GM21786 (cell line): Measurements from ENCODE around the gene CCDC138.

Experiments
- ATAC-seq: cut with Tn5 transposase; IDR thresholded peaks from one replicate; pipeline ENCODE4 v1.9.1; 2021; ENCODE audit not compliant: unreplicated experiment

The CCDC138 gene

GRCh38 chr2:108825736-108826135, 39.2 kb downstream of the CCDC138 start:
- no peak for ATAC-seq

GRCh38 chr2:108829578-108830310, 43.2 kb downstream of the CCDC138 start:
- ATAC-seq: no peak

- ATAC-seq: no peak
Measured at GRCh38 chr2:108833219-108833618, 46.6 kb downstream of the CCDC138 start.

GRCh38 chr2:108834620-108835019, 48.0 kb downstream of the CCDC138 start:
- no peak for ATAC-seq

- no peak for ATAC-seq
Measured at GRCh38 chr2:108835040-108835439, 48.5 kb downstream of the CCDC138 start.

- ATAC-seq: no peak
Measured at GRCh38 chr2:108837198-108837597, 50.6 kb downstream of the CCDC138 start.

GRCh38 chr2:108841506-108841905, 54.9 kb downstream of the CCDC138 start:
- ATAC-seq: no peak

GRCh38 chr2:108845923-108846322, 59.4 kb downstream of the CCDC138 start:
- ATAC-seq: no peak

GRCh38 chr2:108847000-108847399, 60.4 kb downstream of the CCDC138 start:
- ATAC-seq: no peak

- no peak for ATAC-seq
Measured at GRCh38 chr2:108852375-108852774, 65.8 kb downstream of the CCDC138 start.

GRCh38 chr2:108853421-108853820, 66.8 kb downstream of the CCDC138 start:
- no peak for ATAC-seq

- ATAC-seq: no peak
Measured at GRCh38 chr2:108854484-108854883, 67.9 kb downstream of the CCDC138 start.

- ATAC-seq: no peak
Measured at GRCh38 chr2:108855194-108855593, 68.6 kb downstream of the CCDC138 start.

- no peak for ATAC-seq
Measured at GRCh38 chr2:108858894-108859293, 72.3 kb downstream of the CCDC138 start.

- no peak for ATAC-seq
Measured at GRCh38 chr2:108866041-108866440, 79.5 kb downstream of the CCDC138 start.

- ATAC-seq: no peak
Measured at GRCh38 chr2:108868911-108869310, 82.3 kb downstream of the CCDC138 start.

GRCh38 chr2:108869542-108869941, 83.0 kb downstream of the CCDC138 start:
- ATAC-seq: no peak

- ATAC-seq: no peak
Measured at GRCh38 chr2:108870069-108870644, 83.6 kb downstream of the CCDC138 start.

GRCh38 chr2:108877506-108877905, 90.9 kb downstream of the CCDC138 start:
- ATAC-seq: no peak

GRCh38 chr2:108878276-108878675, 91.7 kb downstream of the CCDC138 start:
- ATAC-seq: no peak

- no peak for ATAC-seq
Measured at GRCh38 chr2:108884619-108885018, 98.0 kb downstream of the CCDC138 start.

- no peak for ATAC-seq
Measured at GRCh38 chr2:108889907-108890306, 103.3 kb downstream of the CCDC138 start.

GRCh38 chr2:108893277-108893676, 106.7 kb downstream of the CCDC138 start:
- no peak for ATAC-seq
